Measurements from ENCODE around the gene SLC25A13.

GRCh38 chr7:96184783-96185182 lies 137.1 kb downstream of the SLC25A13 start:
- TF ChIP-seq CTCF (IDR thresholded peaks at IDR 0.05) (no peak), POLR2A (IDR thresholded peaks at IDR 0.05) (no peak)

All from uterus (tissue), 2 donors.